Muscle of arm (tissue), 12 donors: ENCODE data around the gene DPY19L3. TPM values are rescaled to one million over a fixed set of nuclear protein-coding genes. Genes with fewer than 3 reads are reported as not detected.
"Not testable (repeated sequence)": the region's sequence is repeated elsewhere in the genome, so short reads cannot be mapped to it uniquely, and the experiment has no call there.

Experiments used
- DNase-seq: peaks from one replicate; pipeline ENCODE4 v3.0.0-alpha.2; 2013
- polyA plus RNA-seq, 12 donors: library from polyadenylated mRNA; unstranded; fragments of 120-200 nt; gene quantifications; one replicate each; pipeline ENCODE4 v1.2.1, GENCODE V29; 2013; ENCODE audit not compliant: insufficient read length in 12 of 12

Gene DPY19L3
- polyA plus RNA-seq, 12 donors, result 17.9 to 39.8 (median 32.9) TPM; not detected in 1

DNA sequence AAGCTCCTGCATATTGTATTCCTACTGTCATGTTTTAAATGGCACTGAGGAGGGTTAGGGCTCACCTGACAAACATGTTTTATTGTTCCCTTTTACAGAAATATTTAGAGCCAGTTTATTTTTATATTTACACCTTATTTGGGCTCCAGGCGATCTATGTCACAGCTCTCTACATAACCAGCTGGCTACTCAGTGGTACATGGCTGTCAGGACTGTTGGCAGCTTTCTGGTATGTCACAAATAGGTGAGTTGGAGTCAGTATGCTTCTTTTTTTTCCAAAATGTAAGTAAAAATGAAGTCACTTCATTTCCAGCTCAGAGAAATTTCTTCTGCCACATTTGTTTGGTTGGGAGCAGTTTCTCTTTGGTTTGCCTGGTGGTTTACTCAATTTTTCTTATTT lies 31.5 kb downstream of the DPY19L3 start:
- no peak for DNase-seq

DNA sequence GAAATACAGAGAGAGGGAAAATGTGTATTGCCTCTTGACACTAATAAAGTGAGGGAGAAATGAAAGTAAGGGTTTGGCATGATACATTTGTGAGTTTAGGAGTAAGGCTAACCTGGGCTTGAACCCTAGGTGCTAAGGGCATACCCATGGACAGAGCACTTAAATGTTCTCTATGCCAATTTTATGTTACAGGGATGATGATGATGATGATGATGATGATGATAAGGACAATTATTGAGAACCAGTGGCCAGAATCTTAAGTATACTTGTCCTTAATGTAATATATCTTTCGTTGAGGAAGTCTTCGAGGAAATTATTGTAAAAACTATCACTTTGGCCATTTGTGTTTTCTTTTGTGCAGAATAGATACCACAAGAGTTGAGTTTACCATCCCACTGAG lies 33.2 kb downstream of the DPY19L3 start:
- DNase-seq, result no peak

DNA sequence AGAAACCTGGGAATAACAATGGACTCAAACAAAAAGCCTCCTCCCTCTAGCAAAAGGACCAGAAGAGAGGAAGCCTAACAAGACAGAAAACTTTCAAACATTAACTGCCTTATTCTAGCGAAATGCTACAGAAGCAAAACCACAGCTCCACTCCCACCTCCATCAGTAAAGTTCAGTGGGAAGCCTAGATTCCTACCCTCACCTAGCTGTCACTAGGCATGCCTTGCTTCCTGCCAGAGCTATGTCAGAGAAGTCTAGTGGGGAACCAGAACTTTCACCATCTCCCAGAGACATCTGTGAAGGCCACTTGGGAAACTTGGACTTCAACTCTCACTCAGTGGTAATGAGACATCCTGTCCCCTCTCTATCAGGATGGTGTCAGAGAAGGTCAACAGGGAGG lies 37.1 kb downstream of the DPY19L3 start:
- no peak for DNase-seq

DNA sequence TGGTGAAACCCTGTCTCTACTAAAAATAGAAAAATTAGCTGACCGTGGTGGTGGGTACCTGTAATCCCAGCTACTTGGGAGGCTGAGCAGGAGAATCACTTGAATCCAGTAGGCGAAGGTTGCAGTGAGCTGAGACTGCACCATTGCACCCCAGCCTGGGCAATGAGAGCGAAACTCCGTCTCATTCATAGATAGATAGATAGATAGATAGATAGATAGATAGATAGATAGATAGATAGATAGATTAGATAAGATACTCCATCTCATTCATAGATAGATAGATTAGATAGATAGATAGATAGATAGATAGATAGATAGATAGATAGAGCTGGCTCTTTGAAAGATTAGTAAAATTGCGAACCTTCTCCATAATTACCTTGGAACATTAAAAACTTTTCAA lies 42.0 kb downstream of the DPY19L3 start:
- DNase-seq, result not testable (repeated sequence)

DNA sequence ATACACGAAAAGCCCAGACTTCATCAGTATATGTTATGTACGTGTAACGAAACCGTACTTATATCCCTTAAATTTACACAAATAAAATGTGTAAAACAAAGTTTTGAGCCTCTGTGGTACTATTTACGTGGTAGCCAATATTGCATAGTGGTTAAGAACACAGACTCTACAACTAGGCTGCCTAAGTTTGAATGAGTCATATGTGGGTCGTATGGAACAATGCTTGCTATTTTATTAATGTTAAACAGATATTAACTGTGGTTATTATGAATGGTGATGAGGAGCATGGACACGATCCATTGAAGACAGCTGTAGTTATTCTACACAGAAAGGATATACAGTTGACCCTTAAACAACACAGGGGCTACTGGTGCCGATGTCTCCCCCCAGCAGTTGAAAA lies 42.5 kb downstream of the DPY19L3 start:
- DNase-seq, result no peak

DNA sequence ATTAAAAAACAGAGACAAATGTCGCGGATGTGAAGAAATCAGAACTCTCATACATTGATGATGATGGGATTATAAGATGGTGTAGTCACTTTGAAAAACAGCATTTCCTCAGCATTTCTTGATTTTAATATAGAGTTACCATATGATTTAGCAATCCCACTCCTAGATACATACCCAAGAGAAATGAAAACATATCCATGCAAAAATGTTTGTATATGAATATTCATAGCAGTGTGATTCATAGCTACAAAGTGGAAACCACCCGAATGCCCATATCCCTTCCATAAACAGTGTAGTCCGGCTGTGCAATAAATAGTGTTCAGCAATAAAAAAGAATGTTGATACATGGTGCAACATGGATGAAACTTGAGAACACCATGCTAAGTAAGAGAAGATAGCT lies 44.6 kb downstream of the DPY19L3 start:
- no peak for DNase-seq

DNA sequence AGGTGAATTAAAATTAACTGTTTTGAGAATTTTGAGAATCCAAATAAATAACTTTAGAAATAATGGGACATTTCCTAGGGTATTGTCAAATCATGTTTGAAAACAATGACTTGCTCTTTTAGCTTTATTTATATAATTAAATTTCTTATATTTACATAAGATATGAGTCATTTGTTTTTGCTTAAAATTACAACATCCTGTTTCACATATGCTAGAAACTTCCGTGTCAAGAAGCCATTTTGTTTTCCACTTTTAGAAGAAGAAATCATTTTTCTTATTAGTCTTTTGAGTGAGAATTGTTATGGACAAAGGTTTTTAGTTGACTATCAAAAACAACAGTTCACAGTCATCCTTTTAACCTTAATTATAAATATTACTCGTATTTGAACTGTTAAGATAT lies 48.2 kb downstream of the DPY19L3 start:
- no peak for DNase-seq

DNA sequence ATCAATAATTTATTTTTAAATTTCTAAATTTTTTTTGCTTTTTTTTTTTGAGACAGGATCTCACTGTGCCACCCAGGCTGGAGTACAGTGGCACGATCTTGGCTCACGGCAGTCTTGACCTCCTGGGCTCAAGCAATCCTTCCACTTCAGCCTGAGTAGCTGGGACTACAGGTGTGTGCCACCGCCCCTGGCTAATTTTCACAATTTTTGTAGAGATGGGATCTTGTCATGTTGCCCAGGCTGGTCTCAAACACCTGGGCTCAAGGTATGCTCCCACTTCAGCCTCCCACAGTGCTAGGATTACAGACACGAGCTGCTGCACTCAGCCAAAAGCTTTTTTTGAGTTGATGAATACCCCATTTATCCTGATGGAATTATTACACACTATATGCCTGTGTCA lies 50.8 kb downstream of the DPY19L3 start:
- no peak for DNase-seq

DNA sequence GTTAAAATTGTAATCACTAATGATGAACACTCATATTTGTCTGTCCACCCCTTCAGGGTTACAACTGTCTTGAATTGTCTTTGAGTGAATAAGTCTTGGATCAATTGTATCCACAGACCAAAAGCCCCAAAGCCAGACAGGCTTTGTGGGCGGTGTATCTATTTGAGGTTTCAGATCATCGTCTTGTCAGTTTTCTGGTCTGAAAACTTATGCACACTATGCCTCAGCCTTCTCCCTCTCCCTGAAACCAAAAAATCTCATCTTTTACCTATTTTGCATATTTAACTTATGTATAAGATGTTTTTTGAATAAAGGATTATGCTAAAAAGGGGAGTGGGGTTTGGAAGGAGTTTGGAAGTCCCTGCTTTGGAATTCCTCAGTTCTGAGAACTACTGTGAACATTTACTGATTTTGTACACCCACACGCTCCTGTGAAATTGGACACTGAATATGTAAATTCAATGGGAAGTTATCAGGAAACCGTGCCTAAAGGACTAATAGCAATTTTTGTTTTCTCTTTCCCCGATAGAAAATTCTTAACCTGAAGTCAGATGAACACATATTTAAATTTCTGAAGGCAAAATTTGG lies 52.1 kb downstream of the DPY19L3 start:
- DNase-seq, result no peak

DNA sequence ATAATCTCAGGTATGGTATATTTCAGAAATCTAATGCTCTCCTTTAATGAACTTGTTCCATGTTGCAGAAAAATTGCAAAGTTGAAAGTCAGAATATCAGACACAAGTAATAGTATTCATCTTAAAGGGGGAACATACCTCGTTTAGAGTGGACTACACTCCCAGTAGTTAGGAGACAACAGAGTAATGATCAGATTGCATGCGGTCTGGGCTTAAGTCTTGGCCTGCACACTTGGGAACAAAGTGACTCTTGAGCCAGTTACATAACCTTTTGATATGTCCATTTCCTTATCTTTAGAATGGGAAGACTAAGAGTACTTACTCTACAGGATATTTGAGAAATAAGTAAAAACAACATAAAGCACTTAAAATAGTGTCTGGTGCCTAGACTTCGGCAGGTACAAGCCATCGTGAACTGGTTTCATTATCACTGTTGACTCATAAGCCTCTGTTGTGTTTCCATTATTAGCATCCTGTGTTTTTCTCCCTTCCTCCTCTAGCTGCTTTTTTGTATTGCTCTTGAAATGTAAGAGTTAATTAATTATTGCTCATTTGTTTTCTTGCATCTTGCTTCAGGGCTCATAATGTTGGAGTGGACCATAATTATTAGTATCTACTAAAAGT lies 53.0 kb downstream of the DPY19L3 start:
- DNase-seq, result no peak

DNA sequence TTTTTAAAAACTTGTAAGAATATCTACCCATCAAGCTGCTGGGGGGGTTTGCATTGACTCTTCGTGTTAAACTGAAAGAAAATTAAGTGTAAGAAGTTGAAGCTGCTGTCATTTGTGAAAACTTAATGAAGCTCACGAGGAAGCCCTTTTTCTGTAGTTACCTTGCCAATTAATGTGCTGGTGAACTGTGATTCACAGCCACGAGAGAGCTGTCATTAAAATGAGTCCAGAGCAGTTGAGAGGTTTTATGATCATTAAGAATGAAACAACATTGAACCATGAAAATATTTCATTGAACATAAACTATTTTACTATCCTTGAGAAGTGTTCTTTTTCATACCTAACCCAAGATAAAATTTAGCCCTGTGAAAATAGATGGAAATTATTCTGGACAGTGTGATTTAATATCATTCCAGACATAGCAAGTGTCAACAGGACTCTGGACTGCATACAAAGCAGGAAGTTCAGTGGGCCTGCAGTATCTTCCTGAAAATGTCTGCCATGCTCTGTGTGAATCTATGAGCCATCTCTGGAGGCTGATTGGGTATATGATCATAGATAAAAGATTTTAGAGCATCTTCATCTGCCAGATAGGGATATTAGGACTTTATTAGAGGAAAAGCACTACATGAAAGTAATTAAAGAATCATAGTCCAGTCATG lies 53.8 kb downstream of the DPY19L3 start:
- DNase-seq, result no peak

DNA sequence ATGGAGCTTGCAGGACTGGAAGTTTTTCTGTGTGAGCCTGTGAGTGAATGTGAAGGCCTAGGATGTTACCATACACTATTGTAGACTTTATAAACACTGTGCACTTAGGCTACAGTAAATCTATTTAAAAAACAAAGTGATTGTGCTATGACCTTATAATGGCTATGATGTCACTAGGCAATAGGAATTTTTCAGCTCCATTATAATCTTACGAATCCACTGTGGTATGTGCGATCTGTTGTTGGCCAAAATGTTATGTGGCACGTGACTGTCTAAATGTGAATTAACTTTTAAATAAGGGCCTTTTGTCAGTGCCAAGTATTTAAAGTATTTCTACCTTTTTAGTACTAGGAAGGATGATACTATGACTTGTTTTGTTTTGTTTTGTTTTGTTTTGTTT lies 54.9 kb downstream of the DPY19L3 start:
- no peak for DNase-seq

DNA sequence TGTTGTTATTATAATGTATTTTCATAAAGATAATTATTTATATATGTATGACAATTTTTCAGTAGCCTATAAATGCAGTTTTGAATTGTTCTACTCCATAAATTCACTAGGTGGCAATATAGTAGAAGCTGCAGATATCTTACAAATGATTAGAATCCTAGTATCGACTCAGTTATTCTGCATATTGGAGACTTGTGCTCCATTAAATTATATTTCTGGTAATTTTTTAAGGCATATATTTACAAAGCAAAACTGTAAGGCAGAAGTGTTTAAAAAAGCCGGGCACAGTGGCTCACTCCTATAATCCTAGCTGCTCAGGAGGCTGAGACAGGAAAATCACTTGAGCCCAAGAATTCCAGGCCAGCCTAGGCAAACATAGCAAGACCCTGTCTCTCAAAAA lies 58.7 kb downstream of the DPY19L3 start:
- no peak for DNase-seq

DNA sequence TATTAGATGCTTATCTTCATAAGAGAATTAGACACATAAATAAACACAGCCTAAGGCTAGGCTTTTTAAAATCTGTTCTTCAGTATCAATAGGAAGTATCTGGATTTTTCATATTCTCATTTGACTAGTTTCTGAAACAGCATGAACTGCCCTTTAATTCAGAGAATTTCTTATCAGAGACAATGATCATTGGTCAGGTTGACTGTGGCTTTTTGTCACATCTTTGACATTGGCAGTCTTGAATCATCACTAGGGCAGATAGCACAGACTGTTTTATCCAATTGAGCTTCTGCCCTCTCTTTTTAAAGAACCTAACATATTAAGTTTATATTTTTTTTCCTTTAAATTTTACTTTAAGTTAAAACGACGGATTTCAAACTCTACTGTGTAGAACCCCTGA lies 59.6 kb downstream of the DPY19L3 start:
- no peak for DNase-seq

DNA sequence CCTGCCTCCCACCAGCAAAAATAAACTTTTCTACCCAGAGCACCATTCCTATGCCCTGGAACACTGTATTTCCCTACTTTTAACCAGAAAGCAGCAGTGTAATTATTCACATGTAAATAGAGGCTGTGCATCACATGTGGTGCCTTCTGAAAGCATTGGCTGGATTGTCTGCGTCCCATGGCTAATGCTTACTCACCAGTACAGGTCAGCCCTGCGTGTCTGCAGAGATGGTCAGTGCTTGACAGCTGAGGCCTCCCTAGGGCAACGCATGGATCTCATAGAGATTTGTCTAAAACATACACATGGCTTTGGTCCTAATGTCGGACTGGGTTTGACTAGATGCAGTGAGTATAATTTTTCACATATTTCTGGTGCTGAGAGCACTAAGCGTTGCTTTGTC lies 64.2 kb downstream of the DPY19L3 start:
- DNase-seq, result no peak

DNA sequence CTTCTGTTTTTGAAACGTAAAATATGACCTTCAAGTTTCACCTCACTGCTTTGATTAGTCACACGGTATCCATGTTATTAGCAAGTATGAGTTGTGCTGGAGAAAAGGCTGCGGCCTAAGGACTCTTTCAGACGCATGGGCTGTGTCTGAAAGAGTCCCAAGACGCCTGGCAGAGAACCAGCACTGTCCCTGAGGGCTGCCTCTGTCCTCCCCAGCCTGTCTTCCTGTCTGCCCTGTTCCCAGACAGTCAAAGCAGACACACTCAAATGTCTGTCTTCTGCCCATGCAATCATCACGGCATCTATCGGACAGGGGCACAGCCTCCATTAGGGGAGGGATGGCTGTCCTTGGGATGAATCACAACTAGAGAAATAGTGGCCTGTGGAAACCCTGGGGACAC lies 65.5 kb downstream of the DPY19L3 start:
- DNase-seq, result no peak

DNA sequence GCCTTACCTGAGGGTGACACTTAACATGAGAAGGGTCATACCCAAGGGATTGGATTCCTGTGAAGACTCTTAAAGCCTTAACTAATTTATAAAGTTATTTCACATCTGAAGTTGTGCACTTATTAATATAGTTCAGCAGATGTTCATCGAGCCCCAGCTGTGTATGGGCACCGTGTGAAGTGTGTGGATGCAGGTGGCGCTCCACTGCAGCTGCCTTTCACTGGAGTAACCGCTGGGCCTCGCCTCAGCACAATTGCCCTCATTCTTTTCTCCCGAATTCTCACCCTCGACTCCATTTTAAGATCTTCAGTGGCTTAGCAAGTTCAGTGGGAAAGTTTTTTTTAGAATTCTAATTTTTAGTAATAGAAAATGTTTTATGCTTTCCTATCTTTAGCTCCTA lies 66.2 kb downstream of the DPY19L3 start:
- no peak for DNase-seq

DNA sequence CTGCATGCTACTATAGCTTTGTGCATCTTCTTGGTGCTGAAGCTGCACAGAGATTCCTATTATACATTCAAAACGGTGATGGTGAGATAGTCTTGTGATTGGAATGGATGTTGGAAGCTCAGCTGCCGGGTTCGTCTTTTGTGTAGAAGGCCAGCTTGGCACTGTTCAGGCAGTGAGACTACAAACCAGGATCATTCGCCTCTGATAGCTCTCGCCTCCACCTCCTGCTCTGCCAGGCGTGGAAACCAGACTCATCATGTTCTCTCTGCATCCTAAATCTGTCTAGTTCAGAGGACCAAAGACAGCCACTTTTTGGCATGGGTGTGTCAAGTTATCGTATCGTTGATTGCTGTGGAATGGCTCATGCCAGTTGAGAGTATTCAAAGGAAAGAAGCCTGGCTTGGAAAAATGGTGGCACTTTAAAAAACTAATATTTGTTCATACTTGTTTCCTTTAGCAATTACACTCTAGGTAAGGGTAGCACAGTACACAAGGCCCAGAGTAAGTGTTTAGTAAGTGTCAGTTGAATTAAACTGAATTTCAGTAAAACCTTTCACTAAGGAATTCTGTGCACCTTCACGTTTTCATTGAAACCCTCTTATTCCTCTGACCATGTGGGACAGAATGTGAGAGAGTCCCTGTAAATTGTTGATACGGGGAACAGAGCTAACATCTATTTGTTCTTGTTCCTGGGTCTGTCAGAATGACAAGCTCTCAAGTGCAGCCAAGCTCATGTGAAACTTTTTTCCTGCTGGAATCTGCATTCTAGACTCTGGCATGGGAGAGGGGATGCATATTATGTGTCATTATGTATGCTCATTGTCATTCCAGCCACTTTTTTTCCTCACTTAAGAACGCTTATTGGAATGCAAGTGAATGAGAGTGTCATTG lies 69.8 kb downstream of the DPY19L3 start:
- DNase-seq, result no peak

DNA sequence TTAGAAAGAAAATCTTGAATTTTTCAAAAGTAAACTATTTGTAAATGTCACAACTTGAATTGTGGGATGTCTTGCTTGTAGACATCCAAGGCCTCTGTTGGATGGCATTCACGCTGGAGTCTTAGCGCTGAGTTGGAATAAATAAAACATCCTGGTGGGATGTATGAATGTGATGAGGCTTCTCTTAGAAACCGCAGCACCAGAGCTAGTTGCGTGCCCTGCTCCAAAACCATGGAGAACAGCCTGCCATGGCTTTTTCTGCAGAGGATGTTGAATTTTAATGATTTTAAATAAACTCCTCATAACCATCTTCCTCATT lies 70.4 kb downstream of the DPY19L3 start:
- no peak for DNase-seq

DNA sequence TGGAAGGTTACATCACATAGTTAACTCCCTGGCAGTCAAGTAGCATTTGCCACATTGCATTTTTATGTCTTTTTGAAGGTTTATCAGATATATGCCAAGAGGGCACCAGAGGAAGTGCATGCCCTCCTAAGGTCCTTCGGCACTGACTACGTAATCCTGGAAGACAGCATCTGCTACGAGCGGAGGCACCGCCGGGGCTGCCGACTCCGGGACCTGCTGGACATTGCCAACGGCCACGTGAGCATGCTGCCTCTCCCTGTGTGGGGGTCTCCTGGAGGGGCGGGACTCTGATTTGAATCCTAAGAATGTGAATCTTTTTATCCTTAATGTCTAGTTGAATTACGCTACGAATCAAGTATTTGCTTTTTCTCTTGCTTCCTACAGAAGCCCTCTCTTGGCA lies 74.8 kb downstream of the DPY19L3 start:
- DNase-seq, result no peak

DNA sequence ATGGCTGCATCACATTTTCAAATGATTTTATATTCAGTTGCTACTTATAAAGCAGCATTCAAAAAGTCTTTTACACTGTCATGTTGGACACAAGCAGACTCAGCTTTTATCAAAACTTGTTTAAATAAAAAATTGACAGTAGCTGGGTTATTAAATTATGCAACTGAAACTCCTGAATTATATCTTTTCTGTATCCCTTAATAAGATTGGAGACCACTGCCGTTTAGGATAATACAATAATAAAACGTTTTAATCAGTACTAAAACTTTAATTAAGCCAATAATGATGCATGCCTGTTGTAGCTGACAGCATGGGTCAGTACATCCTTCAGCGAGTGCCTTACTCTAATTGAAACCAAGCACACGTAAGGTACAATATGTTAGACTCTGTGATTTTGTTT lies 78.0 kb downstream of the DPY19L3 start:
- no peak for DNase-seq

DNA sequence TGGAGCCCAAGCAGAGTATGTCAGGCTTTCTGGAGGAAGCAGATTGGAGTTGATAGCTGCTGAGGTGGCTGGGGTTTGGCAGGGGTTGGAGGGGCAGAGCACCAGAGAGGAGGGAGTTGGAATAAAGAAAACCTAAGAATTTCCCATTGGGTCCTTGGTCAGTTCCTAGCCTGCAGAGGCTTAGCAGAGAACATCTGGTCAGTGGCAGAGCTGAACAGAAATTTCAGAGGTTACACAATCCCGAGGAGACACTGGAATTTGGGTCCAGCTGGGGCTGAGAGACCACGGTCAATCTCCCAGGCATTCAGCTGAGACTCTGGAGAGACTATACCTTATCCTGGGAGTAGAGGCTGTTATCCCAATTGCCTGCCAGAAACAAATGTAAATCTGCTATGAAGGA lies 84.4 kb downstream of the DPY19L3 start:
- no peak for DNase-seq

DNA sequence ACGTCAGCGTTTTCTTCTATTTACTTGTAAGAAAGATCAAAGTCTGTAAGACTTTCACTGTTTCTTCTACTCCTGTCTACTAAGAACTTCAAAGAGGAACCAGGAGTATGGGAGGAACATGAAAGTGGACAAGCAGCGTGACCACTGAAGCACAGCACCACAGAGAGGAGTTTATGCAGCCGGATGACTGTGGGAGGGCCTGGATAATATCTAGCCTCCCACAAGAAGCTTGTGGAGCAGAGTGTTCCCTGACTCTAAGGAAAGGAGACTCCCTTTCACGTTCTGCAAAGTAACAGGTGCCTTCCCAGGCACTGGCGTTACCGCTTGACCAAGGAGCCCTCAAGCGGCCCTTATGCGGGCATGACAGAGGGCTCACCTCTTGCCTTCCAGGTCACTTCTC lies 91.8 kb downstream of the DPY19L3 start:
- no peak for DNase-seq
